ENCODE results near the gene ALCAM.

DNA sequence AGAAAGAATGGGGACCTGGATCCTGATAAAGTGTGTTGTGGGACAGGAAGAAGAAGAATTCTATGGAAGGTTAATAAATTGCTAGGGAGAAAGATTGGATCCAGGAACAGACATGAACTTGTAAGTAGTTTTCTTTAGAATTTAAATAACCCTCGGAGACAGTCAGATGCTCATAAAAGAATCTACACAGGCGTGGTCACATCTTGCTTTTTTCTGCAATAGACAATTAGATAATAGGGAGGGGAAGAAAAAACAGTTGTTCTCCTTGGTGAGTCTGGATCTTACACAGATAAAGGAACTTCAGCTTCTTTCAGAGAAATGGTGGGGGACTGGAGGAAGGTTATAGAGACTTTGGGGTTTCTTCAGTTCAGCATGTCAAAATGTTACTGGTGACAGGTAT is 232.6 kb downstream of the ALCAM start:
- no peak for TF ChIP-seq CTCF (conservative IDR thresholded peaks at IDR 0.05 in 1 of 2, IDR thresholded peaks at IDR 0.05 in 1 of 2; ENCODE audit: extremely low read depth in 1 of 2, insufficient read depth in 1 of 2, low read depth in 1 of 2, low read length in 2 of 2)
- TF ChIP-seq EZH2 (IDR thresholded peaks at IDR 0.05; ENCODE audit: borderline replicate concordance, low read length) = no peak
